DMS53 treated with DMSO at 0.1 percent for 48 hours (cell line): ENCODE data around the gene PIEZO1.

Source experiments
- DNase-seq: peaks from one replicate; lab custom pipeline; 2025; ENCODE audit not compliant: unreplicated experiment; lab: John Stamatoyannopoulos, UW

Gene PIEZO1

GRCh38 chr16:88754912-88755744 is 29.9 kb downstream of the PIEZO1 start:
- DNase-seq, result no peak

- no peak for DNase-seq
Observed at GRCh38 chr16:88754109-88754911, 30.7 kb downstream of the PIEZO1 start.

- DNase-seq, result no peak
Observed at GRCh38 chr16:88753602-88754001, 31.4 kb downstream of the PIEZO1 start.

- no peak for DNase-seq
Observed at GRCh38 chr16:88753191-88753590, 31.8 kb downstream of the PIEZO1 start.

DNA sequence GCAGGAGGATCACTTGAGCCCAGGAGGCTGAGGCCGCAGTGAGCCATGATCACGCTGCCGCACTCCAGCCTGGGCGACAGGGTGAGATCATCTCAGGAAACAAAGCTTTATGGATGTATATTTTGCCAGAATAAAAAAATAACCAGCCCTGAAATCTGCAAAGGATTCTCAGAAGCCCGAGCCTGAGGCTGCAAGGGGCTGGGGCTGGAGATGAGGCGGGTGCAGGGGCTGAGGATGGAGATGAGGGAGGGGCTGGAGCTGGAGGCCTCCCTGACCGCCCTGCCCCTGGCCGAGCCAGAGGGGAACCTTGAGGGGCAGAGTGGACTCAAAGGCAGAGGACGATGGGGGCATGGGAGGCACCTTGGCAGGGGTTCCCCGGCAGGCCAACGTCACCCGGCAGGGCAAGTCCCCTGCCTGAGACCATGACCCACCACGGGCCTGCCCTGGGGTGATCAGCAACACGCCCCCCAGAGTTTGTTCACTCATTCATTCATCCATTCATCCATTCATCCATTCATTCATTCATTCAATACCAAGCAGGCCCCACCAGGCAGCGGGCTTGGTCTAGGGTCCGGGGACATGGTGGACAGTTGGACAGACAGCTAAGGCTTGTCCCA is 32.5 kb downstream of the PIEZO1 start:
- DNase-seq, result no peak

DNA sequence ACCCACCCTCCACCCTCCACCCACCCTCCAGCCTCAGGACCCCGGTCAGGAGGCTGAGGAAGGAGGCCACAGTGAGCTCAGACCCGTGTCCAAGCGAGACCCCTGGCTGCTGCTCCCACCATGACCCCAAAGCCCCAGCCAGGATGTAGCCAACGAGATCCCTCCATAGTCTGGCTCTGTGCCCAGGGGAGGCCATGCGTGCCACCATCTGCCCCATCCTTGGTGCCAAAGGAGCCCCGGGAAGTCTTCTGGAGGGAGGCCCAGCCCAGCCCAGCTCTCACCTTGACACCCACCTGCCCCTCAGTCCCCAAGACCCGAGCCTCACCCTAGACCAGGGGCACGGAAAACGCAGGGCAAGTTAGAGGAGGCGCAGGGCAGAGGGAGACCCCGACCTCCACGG is 34.2 kb downstream of the PIEZO1 start:
- no peak for DNase-seq

GRCh38 chr16:88749358-88749757 is 35.7 kb downstream of the PIEZO1 start:
- DNase-seq, result no peak

- no peak for DNase-seq
Observed at GRCh38 chr16:88748364-88748763, 36.7 kb downstream of the PIEZO1 start.

DNA sequence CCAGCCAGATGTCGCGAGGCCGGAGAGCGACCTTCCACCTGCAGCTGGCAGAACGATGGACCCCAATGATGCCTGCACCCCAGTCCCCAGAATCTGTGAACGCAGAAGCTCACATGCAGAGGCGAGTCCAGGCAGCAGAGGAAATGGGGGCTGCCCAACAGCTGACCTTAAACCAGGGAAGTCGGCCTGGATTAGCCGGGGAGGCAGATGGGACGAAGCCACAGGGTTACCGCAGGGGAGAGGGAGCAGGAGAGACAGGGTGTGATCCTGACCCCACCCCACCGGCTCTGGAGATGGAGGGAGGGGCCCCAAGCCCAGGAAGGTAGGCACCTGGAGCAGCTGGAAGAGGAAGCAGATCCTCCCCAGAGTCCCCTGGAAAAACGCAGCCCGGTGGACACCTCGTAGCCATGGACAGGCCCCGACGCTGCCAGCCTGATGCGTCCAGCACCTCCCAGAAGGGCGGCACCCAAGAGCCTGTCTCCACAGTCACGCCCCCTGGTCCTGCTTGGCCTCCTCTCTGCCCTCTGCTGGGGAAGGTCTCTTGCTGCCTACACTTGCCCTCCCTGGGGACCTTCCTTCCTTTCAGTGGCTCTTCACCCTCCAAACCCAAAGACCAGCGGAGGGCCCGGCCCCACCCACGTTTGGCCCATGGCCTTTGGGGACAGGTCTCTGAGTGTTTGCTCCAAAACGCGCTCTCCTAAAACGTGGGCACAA is 37.3 kb downstream of the PIEZO1 start:
- peak; percentile 4 for DNase-seq

GRCh38 chr16:88746506-88746905 is 38.5 kb downstream of the PIEZO1 start:
- DNase-seq, result no peak

DNA sequence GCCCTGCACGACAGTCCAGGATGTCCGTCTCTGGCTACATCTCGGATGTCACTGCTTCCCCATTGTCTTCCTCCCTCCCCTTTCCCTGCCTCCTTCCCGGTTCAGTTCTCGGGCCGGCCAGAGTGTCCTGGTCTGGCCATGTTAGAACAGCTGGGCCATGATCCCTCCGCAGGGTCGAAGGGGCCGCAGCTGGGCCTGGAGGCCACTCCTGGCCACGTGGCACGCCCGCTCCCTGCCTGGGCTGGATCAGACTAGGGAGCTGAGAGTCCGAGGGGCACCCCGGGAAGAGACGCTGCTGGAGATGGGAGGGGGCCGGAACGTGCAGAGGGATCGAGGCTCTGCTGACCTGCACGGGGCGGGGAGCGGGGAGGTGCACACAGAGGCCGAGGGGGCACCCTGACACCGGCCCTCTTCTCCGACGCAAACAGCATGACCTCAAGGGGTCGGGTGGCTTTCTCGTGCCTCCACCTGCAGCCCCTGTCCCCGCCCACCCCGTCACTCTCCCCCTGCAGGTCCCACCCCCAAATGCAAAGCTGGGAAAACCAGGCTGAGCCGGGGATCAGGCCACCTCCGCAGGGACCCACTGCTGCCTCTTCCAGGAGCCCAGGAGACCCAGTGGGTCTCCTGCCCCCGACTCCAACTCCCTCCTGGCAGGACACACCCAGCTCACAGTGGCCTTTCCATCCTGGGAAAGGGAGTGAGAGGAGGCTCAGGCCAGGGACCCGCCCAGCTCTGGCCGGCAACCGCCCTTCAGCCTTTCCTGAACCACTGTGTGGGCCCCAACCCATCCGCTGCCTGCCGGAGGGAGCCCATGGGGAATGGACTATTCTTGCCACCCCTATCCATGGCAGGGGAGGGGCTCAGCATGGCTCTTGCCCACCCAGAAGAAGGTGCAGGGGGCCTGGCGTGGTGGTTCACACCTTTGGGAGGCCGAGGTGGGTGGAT is 40.2 kb downstream of the PIEZO1 start:
- no peak for DNase-seq

- peak; percentile 44 for DNase-seq
Observed at GRCh38 chr16:88743693-88744576, 41.1 kb downstream of the PIEZO1 start.

DNA sequence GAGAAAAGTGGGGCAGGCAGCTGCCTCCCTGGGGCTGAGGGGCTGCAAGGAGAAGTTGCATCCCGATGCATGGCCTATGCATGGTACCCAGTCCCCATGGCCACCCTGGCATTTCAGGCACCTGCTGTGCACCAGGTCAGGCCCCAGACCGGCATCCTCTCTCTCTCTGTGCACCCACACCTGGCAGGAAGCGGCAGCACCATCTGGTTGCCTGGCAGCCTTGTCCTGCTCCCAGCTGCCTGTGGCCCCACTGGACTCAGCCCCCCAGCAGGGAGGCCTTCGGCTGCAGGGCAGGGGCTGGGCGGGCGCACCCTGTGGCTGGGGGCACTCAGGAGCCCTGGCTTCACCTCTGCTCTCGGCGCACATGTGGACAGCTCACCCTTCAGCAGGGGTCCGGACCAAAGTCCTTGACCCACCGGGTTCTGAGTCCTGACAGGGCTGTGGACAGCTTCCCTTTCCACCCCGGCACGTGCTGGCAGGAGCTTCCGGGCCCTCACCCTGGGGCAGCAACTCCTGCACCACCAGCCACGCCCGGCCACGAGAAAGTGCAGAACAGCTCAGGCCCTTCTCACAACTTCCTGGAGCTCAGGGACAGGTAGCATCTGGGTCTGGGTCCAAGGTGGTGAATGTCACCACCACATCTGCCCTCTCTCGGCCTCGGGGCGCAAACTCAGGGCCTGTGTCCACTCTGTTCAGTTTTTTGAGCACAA is 42.0 kb downstream of the PIEZO1 start:
- DNase-seq, result no peak

DNA sequence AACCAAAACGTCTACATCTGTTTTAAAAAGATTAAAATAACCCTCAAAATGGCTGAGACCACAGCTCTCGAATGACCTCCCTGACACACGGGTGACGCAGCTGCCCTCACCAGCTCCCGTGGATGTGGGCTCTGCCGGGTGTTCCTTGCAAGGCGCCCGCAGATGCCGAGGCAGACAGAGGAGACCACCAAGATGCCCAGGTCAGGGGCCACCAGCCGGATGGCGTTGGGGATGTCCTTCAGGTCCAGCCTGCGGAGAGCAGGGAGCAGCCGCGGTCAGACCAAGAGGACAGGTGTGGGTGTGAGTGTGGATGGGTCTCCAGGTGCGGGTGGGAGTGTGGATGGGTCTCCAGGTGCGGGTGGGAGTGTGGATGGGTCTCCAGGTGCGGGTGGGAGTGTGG is 43.7 kb downstream of the PIEZO1 start:
- no peak for DNase-seq

- DNase-seq, result no peak
Observed at GRCh38 chr16:88740727-88741055, 44.3 kb downstream of the PIEZO1 start.

DNA sequence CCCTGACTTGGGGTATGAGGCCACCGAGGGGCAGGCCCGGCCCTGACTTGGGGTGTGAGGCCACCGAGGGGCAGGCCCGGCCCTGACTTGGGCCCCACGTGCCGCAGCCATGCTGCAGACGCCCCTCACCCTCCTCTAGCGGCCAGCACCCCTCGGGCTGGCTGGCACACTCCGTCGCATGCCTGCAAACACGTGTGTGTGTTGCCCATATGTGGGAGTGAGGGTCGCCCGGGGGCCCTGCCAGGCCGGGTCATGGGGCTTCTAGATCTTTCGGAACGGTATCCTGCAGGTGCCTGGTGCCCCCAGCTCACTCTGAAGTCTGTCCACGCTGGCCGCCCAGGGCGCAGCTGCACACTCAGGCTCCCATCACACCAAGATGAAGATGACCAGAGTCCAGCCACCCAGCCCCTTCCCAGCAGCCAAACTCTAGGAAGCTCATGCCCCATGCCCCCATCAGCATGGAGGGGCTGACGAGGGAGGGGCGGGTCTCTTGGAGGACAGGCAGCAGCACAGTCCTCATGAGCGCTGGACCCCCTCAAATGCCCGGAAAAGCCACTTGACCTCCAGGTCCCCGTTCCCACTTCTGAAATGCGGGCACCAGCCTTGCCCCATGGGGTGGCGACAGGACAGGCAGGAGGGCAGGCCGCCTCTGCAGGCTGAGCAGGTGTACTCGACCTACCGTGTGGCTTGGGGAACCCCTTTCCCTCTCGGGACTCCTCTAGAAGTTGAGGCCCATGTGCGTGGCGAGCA is 44.9 kb downstream of the PIEZO1 start:
- DNase-seq, result no peak

DNA sequence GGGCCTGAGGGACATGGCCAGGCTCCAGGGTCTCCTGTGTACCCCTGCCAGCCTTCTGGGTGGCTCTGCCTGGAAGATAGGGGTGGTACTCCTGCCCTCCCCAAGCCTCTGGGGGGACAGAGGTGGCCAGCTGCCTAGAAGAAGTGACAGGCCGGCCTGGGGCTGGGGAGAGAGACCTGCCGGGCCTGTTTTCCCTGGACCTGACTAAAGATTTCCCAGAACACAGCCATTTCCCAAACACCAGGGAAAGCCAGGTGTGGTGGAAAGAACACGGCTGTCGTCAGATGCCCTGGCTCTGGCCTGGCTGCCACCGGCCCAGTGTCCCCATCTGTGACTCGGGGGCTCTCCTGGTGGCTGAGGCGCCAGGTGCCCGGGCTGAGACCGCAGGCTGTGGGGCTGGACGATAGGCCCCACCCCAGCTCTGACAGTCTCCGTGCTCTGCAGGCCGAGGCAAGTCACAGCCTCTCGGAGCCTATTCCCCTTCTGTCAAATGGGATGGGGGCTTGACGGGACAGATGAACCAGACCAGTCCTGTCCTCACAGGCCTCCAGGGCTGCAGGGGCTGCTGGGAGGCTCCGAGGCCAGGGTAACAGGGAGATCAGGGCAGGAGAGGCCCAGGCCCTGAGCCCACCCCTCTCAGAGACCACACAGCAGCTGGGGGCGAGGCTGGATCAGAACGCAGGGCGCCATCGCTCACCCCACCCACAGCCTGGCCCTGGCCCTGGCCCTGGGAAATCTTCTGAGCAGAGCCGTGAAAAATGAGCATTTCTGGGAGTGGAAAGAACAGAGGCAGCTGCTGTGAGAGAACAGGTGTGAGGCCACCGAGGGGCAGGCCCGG is 45.7 kb downstream of the PIEZO1 start:
- no peak for DNase-seq
